Superior temporal gyrus (tissue), 1 donor: ENCODE data around the gene CA5A.
"Not testable (repeated sequence)": the region's sequence is repeated elsewhere in the genome, so short reads cannot be mapped to it uniquely, and the experiment has no call there.

ENCODE experiments used
- DNase-seq: peaks from one replicate; pipeline ENCODE4 v3.0.0-alpha.2; 2016; ENCODE audit errors: extremely low spot score

Gene CA5A

GRCh38 chr16:87948119-87948545 is 11.8 kb upstream of the CA5A start:
- DNase-seq = no peak

- no peak for DNase-seq
These were observed 11.2 kb upstream of the CA5A start for GRCh38 chr16:87947356-87948118.

- DNase-seq = no peak
These were observed 10.4 kb upstream of the CA5A start for GRCh38 chr16:87946596-87947347.

GRCh38 chr16:87945351-87946042 is 9.2 kb upstream of the CA5A start:
- DNase-seq = peak; percentile 84

GRCh38 chr16:87942680-87943079 is 6.4 kb upstream of the CA5A start:
- DNase-seq = no peak

- DNase-seq = no peak
These were observed 3.5 kb upstream of the CA5A start for GRCh38 chr16:87939562-87940423.

GRCh38 chr16:87938412-87938949 is 2.2 kb upstream of the CA5A start:
- no peak for DNase-seq

GRCh38 chr16:87937231-87937542 is 858 bp upstream of the CA5A start:
- DNase-seq = not testable (repeated sequence)

GRCh38 chr16:87936016-87936374 is 334 bp downstream of the CA5A start:
- DNase-seq = not testable (repeated sequence)

GRCh38 chr16:87934752-87935425 is 1.4 kb downstream of the CA5A start:
- not testable (repeated sequence) for DNase-seq

- no peak for DNase-seq
These were observed 3.2 kb downstream of the CA5A start for GRCh38 chr16:87933140-87933495.

GRCh38 chr16:87932475-87933139 is 3.7 kb downstream of the CA5A start:
- DNase-seq = not testable (repeated sequence)

GRCh38 chr16:87931504-87931903 is 4.8 kb downstream of the CA5A start:
- no peak for DNase-seq

- no peak for DNase-seq
These were observed 5.9 kb downstream of the CA5A start for GRCh38 chr16:87930456-87930855.

GRCh38 chr16:87929986-87930385 is 6.3 kb downstream of the CA5A start:
- DNase-seq = no peak

- DNase-seq = no peak
These were observed 9.2 kb downstream of the CA5A start for GRCh38 chr16:87927195-87927562.

- DNase-seq = no peak
These were observed 9.8 kb downstream of the CA5A start for GRCh38 chr16:87926246-87927194.

- DNase-seq = no peak
These were observed 11.3 kb downstream of the CA5A start for GRCh38 chr16:87924811-87925670.
